K562 (cell line): ENCODE data around the gene FASTK. TPM values are rescaled to one million over a fixed set of nuclear protein-coding genes. Genes with fewer than 3 reads are reported as not detected.

Source experiments
- ARNT ChIP-seq, 2 experiments: fragments of 450-650 bp; IDR thresholded peaks; 2 replicates each; pipeline ENCODE4 v1.6.1; 2016; ENCODE audit warnings: mild to moderate bottlenecking in 1 of 2
- ATF1 ChIP-seq, 2 experiments: fragments of 450-650 bp in 1 of 2; IDR thresholded peaks; 2 replicates each; pipeline ENCODE4 v1.6.1; 2016; ENCODE audit warnings: missing compliant biosample characterization in 1 of 2, missing genetic modification characterization in 1 of 2
- DNMT1 ChIP-seq: fragments of 450-650 bp; IDR thresholded peaks from 2 replicates; pipeline ENCODE4 v1.6.1; 2016; ENCODE audit warnings: antibody characterized with exemption, mild to moderate bottlenecking
- GATAD2A ChIP-seq: fragments of 450-650 bp; IDR thresholded peaks from 2 replicates; pipeline ENCODE4 v1.6.1; 2017
- HDAC2 ChIP-seq: fragments of 450-650 bp; IDR thresholded peaks from 2 replicates; pipeline ENCODE4 v1.6.1; 2016; ENCODE audit warnings: mild to moderate bottlenecking
- HINFP ChIP-seq: fragments of 450-650 bp; conservative IDR thresholded peaks from 2 replicates; pipeline ENCODE4 v1.6.1; 2016; ENCODE audit warnings: missing genetic modification characterization, low read depth, mild to moderate bottlenecking, control low read depth, missing compliant biosample characterization
- IRF9 ChIP-seq: fragments of 450-650 bp; IDR thresholded peaks from 2 replicates; pipeline ENCODE4 v1.6.1; 2016; ENCODE audit warnings: missing biosample characterization, missing genetic modification characterization
- L3MBTL2 ChIP-seq: fragments of 450-650 bp; IDR thresholded peaks from 2 replicates; pipeline ENCODE4 v1.6.1; 2016; ENCODE audit warnings: mild to moderate bottlenecking, moderate library complexity
- ZNF274 ChIP-seq: IDR thresholded peaks from 2 replicates; pipeline ENCODE4 v1.6.1; 2011; ENCODE audit warnings: low read depth, mild to moderate bottlenecking, low read length, moderate library complexity, borderline replicate concordance
- polyA plus RNA-seq, 8 experiments: library from polyadenylated mRNA; depleted of rRNA in 4 of 8; stranded (reverse) in 5 of 8; unstranded in 3 of 8; fragments of >200 nt; fragmentation: Nextera tagmentation in 2 of 8; fragmentation: Illumina TruSeq in 1 of 8; extraction: Ambion mirVana in 2 of 8; extraction: Trizol in 1 of 8; gene quantifications; 2 replicates each; pipeline versions ENCODE4 v1.2.1 to v1.2.3, GENCODE V29; 2011 to 2014; ENCODE audit warnings: inconsistent platforms in 1 of 8, missing spikeins in 1 of 8
- total RNA-seq, 7 experiments: library from RNA; depleted of rRNA in 6 of 7; stranded (reverse); fragments of >200 nt in 6 of 7; fragmentation: Illumina TruSeq in 2 of 7; extraction: Trizol in 2 of 7; gene quantifications; 2 replicates each; pipeline versions ENCODE4 v1.2.1 to v1.2.3, GENCODE V29; 2011 to 2021; ENCODE audit warnings: low replicate concordance in 1 of 7
- TF ChIP-seq, protein P1 (sequence below): fragments of 200-600 bp; sonication (generic); IDR thresholded peaks from one replicate; pipeline ENCODE4 v1.6.1; 2012; ENCODE audit warnings: mild to moderate bottlenecking, low read depth, low read length, inconsistent platforms
- TF ChIP-seq, protein P2 (sequence below): sonication (generic); formaldehyde crosslinking; IDR thresholded peaks from 2 replicates; pipeline ENCODE4 v1.8.0; 2022; ENCODE audit warnings: missing genetic modification reagents, mild to moderate bottlenecking, moderate library complexity, borderline replicate concordance

Gene FASTK
- total and polyA plus RNA-seq, 9 of the 15 experiments (the other 6 are each of a cell fraction or from before 2014, with no cell fraction given) = 0.51 to 150 (median 48.2) TPM

DNA sequence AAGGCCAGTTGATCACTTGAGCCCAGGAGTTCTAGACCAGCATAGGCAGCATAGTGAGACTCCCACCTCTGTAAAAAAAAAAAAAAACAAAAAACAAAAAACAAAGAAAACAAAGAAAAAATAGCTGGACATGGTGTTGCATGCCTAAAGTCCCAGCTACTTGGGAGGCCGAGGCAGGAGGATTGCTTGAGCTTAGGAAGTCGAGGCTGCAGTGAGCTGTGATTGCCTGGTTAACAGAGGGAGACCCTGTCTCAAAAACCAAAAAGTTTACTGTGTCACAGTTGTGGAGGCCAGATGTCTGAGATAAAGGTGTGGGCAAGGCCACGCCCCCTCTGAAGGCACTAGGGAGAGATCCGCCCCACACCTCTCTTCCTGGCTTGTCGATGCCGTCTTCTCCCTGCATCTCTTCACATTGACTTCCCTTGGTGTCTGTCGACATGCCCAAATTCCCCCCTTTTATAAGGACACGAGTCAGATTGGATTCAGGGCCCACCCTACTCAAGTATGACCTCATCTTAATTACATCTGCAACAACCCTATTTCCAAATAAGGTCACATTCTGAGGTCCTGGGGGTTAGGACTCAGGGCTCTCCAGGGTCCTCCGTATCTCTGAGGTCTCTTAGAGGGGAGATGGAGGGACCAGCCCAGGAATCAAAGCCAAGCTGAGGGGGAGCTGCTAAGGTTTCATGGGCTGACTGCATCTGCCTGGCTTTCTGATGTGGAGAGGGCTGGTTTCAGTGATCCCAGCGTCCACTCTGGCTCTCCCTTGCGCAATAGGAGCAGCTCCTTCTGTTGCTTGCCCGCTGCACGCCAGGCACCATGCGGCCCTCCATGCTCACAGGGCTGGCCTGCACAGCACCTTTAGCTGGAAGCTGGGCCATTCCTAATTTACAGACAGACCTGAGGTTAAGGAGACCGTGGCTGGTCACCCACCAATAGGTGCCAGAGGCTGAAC, 28.8 kb upstream of the FASTK start (continued):
- TF ChIP-seq, protein P1, sequence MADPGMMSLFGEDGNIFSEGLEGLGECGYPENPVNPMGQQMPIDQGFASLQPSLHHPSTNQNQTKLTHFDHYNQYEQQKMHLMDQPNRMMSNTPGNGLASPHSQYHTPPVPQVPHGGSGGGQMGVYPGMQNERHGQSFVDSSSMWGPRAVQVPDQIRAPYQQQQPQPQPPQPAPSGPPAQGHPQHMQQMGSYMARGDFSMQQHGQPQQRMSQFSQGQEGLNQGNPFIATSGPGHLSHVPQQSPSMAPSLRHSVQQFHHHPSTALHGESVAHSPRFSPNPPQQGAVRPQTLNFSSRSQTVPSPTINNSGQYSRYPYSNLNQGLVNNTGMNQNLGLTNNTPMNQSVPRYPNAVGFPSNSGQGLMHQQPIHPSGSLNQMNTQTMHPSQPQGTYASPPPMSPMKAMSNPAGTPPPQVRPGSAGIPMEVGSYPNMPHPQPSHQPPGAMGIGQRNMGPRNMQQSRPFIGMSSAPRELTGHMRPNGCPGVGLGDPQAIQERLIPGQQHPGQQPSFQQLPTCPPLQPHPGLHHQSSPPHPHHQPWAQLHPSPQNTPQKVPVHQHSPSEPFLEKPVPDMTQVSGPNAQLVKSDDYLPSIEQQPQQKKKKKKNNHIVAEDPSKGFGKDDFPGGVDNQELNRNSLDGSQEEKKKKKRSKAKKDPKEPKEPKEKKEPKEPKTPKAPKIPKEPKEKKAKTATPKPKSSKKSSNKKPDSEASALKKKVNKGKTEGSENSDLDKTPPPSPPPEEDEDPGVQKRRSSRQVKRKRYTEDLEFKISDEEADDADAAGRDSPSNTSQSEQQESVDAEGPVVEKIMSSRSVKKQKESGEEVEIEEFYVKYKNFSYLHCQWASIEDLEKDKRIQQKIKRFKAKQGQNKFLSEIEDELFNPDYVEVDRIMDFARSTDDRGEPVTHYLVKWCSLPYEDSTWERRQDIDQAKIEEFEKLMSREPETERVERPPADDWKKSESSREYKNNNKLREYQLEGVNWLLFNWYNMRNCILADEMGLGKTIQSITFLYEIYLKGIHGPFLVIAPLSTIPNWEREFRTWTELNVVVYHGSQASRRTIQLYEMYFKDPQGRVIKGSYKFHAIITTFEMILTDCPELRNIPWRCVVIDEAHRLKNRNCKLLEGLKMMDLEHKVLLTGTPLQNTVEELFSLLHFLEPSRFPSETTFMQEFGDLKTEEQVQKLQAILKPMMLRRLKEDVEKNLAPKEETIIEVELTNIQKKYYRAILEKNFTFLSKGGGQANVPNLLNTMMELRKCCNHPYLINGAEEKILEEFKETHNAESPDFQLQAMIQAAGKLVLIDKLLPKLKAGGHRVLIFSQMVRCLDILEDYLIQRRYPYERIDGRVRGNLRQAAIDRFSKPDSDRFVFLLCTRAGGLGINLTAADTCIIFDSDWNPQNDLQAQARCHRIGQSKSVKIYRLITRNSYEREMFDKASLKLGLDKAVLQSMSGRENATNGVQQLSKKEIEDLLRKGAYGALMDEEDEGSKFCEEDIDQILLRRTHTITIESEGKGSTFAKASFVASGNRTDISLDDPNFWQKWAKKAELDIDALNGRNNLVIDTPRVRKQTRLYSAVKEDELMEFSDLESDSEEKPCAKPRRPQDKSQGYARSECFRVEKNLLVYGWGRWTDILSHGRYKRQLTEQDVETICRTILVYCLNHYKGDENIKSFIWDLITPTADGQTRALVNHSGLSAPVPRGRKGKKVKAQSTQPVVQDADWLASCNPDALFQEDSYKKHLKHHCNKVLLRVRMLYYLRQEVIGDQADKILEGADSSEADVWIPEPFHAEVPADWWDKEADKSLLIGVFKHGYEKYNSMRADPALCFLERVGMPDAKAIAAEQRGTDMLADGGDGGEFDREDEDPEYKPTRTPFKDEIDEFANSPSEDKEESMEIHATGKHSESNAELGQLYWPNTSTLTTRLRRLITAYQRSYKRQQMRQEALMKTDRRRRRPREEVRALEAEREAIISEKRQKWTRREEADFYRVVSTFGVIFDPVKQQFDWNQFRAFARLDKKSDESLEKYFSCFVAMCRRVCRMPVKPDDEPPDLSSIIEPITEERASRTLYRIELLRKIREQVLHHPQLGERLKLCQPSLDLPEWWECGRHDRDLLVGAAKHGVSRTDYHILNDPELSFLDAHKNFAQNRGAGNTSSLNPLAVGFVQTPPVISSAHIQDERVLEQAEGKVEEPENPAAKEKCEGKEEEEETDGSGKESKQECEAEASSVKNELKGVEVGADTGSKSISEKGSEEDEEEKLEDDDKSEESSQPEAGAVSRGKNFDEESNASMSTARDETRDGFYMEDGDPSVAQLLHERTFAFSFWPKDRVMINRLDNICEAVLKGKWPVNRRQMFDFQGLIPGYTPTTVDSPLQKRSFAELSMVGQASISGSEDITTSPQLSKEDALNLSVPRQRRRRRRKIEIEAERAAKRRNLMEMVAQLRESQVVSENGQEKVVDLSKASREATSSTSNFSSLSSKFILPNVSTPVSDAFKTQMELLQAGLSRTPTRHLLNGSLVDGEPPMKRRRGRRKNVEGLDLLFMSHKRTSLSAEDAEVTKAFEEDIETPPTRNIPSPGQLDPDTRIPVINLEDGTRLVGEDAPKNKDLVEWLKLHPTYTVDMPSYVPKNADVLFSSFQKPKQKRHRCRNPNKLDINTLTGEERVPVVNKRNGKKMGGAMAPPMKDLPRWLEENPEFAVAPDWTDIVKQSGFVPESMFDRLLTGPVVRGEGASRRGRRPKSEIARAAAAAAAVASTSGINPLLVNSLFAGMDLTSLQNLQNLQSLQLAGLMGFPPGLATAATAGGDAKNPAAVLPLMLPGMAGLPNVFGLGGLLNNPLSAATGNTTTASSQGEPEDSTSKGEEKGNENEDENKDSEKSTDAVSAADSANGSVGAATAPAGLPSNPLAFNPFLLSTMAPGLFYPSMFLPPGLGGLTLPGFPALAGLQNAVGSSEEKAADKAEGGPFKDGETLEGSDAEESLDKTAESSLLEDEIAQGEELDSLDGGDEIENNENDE = no peak
- TF ChIP-seq, protein P2, sequence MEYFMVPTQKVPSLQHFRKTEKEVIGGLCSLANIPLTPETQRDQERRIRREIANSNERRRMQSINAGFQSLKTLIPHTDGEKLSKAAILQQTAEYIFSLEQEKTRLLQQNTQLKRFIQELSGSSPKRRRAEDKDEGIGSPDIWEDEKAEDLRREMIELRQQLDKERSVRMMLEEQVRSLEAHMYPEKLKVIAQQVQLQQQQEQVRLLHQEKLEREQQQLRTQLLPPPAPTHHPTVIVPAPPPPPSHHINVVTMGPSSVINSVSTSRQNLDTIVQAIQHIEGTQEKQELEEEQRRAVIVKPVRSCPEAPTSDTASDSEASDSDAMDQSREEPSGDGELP = 0 out of 2 replicates have a peak, but pooled peaks have one; percentile 6
- no peak for TF ChIP-seq ATF1 (CRISPR knock-in tag; IDR thresholded peaks at IDR 0.05)
- peak; percentile 51 for TF ChIP-seq ATF1 (tag; IDR thresholded peaks at IDR 0.05)
- TF ChIP-seq IRF9 (tag) = peak; percentile 77; the same call in 1 of the 2 replicates
- TF ChIP-seq GATAD2A = 0 out of 2 replicates have a peak, but pooled peaks have one; percentile 37
- peak; percentile 36; the same call in 1 of the 2 replicates for TF ChIP-seq HDAC2
- TF ChIP-seq ARNT (IDR thresholded peaks at IDR 0.05) = peak in 1 of 2 experiments; percentile 68; a peak in 1 of 4 replicates
- no peak for TF ChIP-seq ZNF274
- peak; percentile 61; the same call in 1 of the 2 replicates for TF ChIP-seq DNMT1
- peak; percentile 15; the same call in 1 of the 2 replicates for TF ChIP-seq L3MBTL2
- TF ChIP-seq HINFP (tag) = no peak
